DOHH2 (cell line): ENCODE data around the gene GJC1.

Experiments used
- H3F3A ChIP-seq: fragments of 200-600 bp; sonication (generic), shearing (Covaris generic); 2 replicates; pipeline ENCODE4 v1.6.0; 2016; ENCODE audit warnings: antibody characterized with exemption, mild to moderate bottlenecking; ENCODE audit not compliant: control insufficient read depth, insufficient read depth
- H3K27ac ChIP-seq: fragments of 200-600 bp; sonication (generic); 2 replicates; pipeline ENCODE4 v1.5.1; 2014; ENCODE audit warnings: low read depth, mild to moderate bottlenecking, low read length, moderate library complexity
- H3K27me3 ChIP-seq: fragments of 200-600 bp; sonication (generic); 2 replicates; pipeline ENCODE4 v1.6.1; 2014; ENCODE audit warnings: mild to moderate bottlenecking, low read length, mixed read lengths; ENCODE audit not compliant: control insufficient read depth
- H3K36me3 ChIP-seq: fragments of 200-600 bp; sonication (generic); 2 replicates; pipeline ENCODE4 v1.6.1; 2014; ENCODE audit warnings: mild to moderate bottlenecking, low read length, moderate library complexity, mixed read lengths; ENCODE audit not compliant: control insufficient read depth
- H3K4me1 ChIP-seq: fragments of 200-600 bp; sonication (generic); 2 replicates; pipeline ENCODE4 v1.6.1; 2014; ENCODE audit warnings: mild to moderate bottlenecking, low read length, mixed read lengths; ENCODE audit not compliant: control insufficient read depth
- H3K4me2 ChIP-seq: fragments of 200-600 bp; sonication (generic); 2 replicates; pipeline ENCODE4 v1.6.0; 2014; ENCODE audit warnings: mild to moderate bottlenecking, low read length, moderate library complexity
- H3K4me3 ChIP-seq: fragments of 200-600 bp; sonication (generic); 2 replicates; pipeline ENCODE4 v1.5.1; 2014; ENCODE audit warnings: mild to moderate bottlenecking, low read length, mixed read lengths
- H3K79me2 ChIP-seq: fragments of 200-600 bp; sonication (generic); 2 replicates; pipeline ENCODE4 v1.6.1; 2014; ENCODE audit warnings: mild to moderate bottlenecking, low read length, mixed read lengths; ENCODE audit not compliant: control insufficient read depth
- H3K9me2 ChIP-seq: fragments of 200-600 bp; sonication (generic); replicated peaks from 2 replicates; pipeline ENCODE4 v1.6.1; 2014; ENCODE audit warnings: mild to moderate bottlenecking, low read length, mixed read lengths; ENCODE audit not compliant: control insufficient read depth
- H3K9me3 ChIP-seq: fragments of 200-600 bp; sonication (generic); 2 replicates; pipeline ENCODE4 v1.6.1; 2014; ENCODE audit warnings: antibody characterized with exemption, low read length, mixed read lengths; ENCODE audit not compliant: control insufficient read depth, insufficient read depth
- H4K20me1 ChIP-seq: fragments of 200-600 bp; sonication (generic); 2 replicates; pipeline ENCODE4 v1.6.0; 2014; ENCODE audit warnings: low read depth, mild to moderate bottlenecking, antibody characterized with exemption, low read length, moderate library complexity; ENCODE audit not compliant: control insufficient read depth, insufficient read depth
- EZH2phosphoT487 ChIP-seq: fragments of 200-600 bp; sonication (generic); IDR thresholded peaks from 2 replicates; pipeline ENCODE4 v1.6.1; 2017; ENCODE audit warnings: borderline replicate concordance, mild to moderate bottlenecking, antibody characterized with exemption, low read length, moderate library complexity, mixed read lengths
- TF ChIP-seq, protein P1 (sequence below): fragments of 200-600 bp; sonication (generic); IDR thresholded peaks from one replicate; pipeline ENCODE4 v1.5.1; 2014; ENCODE audit warnings: antibody characterized with exemption, mild to moderate bottlenecking, low read depth, low read length; ENCODE audit not compliant: poor library complexity, severe bottlenecking

GJC1 gene

DNA sequence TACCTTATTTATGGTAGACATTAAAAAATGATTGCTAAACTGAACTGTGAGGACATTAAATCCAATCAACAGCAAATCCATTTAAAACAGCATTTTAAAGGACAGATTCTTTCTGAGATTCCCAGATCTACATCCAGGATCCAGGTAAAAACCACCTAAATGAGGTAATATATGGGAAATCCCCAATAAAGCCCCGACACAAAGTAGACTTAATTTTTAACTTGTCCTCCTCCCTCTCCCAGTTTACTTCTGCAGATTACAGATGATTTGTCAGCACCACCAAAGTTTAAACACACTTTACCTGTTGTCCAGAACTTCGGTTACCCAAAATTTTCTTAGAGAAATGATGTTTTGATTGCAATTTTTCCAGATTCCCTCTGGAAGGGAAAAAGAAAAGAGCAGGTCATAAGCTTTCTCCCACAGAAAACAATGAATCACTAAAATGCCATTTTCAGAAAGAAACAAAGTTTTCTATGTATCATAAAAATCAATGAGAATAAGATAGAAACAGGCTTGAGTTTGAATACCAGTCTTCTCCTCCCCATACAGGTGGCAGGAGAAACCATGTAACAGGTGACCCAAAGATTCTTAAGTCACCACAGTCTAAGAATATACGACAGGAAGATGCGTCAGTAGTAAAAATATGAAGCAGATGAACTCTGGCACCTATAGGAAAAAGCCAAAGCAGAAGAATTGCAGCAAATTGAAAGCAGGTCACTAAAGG, 22.8 kb downstream of the GJC1 start:
- Histone ChIP-seq H3K79me2 (peaks cover 69% of the 10 kb centered on the region), H3K4me2 (no peak overlapping the region), H3K36me3 (peaks cover 60% of the 10 kb centered on the region), H3F3A (no peaks in the 10 kb centered on the region), H3K27ac (no peak overlapping the region), H3K4me1 (no peaks in the 10 kb centered on the region), H3K9me2 (no peaks in the 10 kb centered on the region), H3K27me3 (no peaks in the 10 kb centered on the region), H3K4me3 (no peak overlapping the region), H4K20me1 (peaks cover 8% of the 10 kb centered on the region; the same call in 1 of the 2 replicates), H3K9me3 (no peaks in the 10 kb centered on the region)
- TF ChIP-seq EZH2phosphoT487, result no peak
- TF ChIP-seq, protein P1, sequence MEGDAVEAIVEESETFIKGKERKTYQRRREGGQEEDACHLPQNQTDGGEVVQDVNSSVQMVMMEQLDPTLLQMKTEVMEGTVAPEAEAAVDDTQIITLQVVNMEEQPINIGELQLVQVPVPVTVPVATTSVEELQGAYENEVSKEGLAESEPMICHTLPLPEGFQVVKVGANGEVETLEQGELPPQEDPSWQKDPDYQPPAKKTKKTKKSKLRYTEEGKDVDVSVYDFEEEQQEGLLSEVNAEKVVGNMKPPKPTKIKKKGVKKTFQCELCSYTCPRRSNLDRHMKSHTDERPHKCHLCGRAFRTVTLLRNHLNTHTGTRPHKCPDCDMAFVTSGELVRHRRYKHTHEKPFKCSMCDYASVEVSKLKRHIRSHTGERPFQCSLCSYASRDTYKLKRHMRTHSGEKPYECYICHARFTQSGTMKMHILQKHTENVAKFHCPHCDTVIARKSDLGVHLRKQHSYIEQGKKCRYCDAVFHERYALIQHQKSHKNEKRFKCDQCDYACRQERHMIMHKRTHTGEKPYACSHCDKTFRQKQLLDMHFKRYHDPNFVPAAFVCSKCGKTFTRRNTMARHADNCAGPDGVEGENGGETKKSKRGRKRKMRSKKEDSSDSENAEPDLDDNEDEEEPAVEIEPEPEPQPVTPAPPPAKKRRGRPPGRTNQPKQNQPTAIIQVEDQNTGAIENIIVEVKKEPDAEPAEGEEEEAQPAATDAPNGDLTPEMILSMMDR, result no peak

- no peak for TF ChIP-seq EZH2phosphoT487
- TF ChIP-seq, protein P1, result no peak
- Histone ChIP-seq H3K9me3 (no peaks in the 10 kb centered on the region), H3K36me3 (peaks cover 79% of the 10 kb centered on the region), H3K9me2 (no peaks in the 10 kb centered on the region), H3K27ac (no peak overlapping the region), H3F3A (no peaks in the 10 kb centered on the region), H3K4me2 (no peak overlapping the region), H3K27me3 (no peaks in the 10 kb centered on the region), H3K79me2 (peaks cover 48% of the 10 kb centered on the region), H3K4me3 (no peak overlapping the region), H3K4me1 (no peaks in the 10 kb centered on the region), H4K20me1 (peaks cover 8% of the 10 kb centered on the region; the same call in 1 of the 2 replicates)
Observed at GRCh38 chr17:44804302-44805089, 25.6 kb downstream of the GJC1 start.

- no peaks in the 10 kb centered on the region for H3K4me1 ChIP-seq
- TF ChIP-seq, protein P1, result no peak
- TF ChIP-seq EZH2phosphoT487, result no peak
Observed at GRCh38 chr17:44801880-44802279, 28.2 kb downstream of the GJC1 start.

More at GRCh38 chr17:44801880-44802279, 28.2 kb downstream of the GJC1 start:
- Histone ChIP-seq H3K79me2 (peaks cover 24% of the 10 kb centered on the region), H3K4me3 (no peak overlapping the region), H3K4me2 (no peak overlapping the region), H3F3A (0 out of 2 replicates have a peak, but pooled peaks cover 2% of the 10 kb centered on the region), H3K9me3 (no peaks in the 10 kb centered on the region), H3K27ac (no peak overlapping the region), H3K27me3 (no peaks in the 10 kb centered on the region), H3K9me2 (no peaks in the 10 kb centered on the region), H4K20me1 (no peaks in the 10 kb centered on the region), H3K36me3 (peaks cover 81% of the 10 kb centered on the region)
